ENCODE results near the gene PIP5K1B. TPM values are rescaled to one million over a fixed set of nuclear protein-coding genes. Genes with fewer than 3 reads are reported as not detected.
A peak's percentile ranks its signal among the peaks of the same experiment; 100 is the strongest.

The PIP5K1B gene
- total and polyA plus RNA-seq, 5 donors, result 37.8 to 81.5 (median 67.9) TPM

DNA sequence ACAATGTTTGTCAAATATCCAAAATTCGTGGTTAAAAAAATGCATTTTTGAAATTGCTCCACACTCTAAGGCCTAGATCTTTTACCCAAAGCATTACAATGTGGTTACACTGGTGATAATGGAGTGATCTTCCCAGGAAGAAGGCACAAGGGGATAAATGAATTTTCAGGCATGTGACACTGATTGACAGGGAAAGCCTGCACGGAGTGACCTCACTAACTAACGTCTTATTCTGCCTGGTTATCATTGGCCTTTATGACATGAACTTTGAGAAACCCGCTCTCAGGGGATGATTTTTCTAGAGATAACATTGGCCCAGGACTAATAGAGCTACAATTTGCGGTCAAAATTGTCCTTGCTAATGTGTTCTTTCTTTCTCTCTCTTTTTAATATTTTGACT lies 171.2 kb downstream of the PIP5K1B start:
- Histone ChIP-seq H3K4me3 (ENCODE audit: low read length) (no peak overlapping the region), H3K4me1 (ENCODE audit: control insufficient read depth, insufficient read depth, low read length) (no peaks in the 10 kb centered on the region), H3K9me3 (ENCODE audit: control insufficient read depth, low read length) (no peaks in the 10 kb centered on the region), H3K27ac (ENCODE audit: low read length) (no peak overlapping the region), H3K27me3 (ENCODE audit: control insufficient read depth, insufficient read depth) (no peaks in the 10 kb centered on the region)
- ATAC-seq, result no peak
- intact Hi-C loops (cut with DNase I), result loop anchor here in 1 of 4 donors (10.0 kb wide), 1 partner anchor 129 kb away; no protein-coding TSS in a partner anchor
- 46% methylated on average over 5 of the region's 5 CpGs for WGBS
- DNase-seq, result no peak

DNA sequence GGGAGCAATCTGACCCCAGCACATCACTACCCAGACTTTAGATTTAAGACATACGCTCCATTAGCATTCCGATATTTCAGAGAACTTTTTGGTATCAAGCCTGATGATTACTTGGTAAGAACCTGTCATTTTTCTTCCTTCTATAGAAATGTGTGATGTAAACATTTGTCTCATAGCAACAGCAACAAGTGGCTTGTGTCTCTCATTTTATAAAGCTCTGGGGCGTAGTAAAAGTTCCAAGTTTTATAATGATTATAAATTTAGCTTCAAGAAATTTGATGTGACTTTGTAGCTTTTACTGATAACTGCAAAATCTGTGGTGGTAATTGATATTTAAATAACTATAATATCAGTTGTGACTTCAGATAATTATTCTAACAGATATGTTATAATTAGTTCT lies 171.6 kb downstream of the PIP5K1B start:
- no peaks in the 10 kb centered on the region for H3K9me3 ChIP-seq (ENCODE audit: control insufficient read depth, low read length)
- H3K4me3 ChIP-seq (ENCODE audit: low read length), result no peak overlapping the region
- no peaks in the 10 kb centered on the region for H3K27me3 ChIP-seq (ENCODE audit: control insufficient read depth, insufficient read depth)
- no peak for ATAC-seq
- DNase-seq, result no peak
- intact Hi-C loops (cut with DNase I), result loop anchor here in 1 of 4 donors (10.0 kb wide), 1 partner anchor 128 kb away; no protein-coding TSS in a partner anchor
- 37% methylated on average over 3 of the region's 3 CpGs for WGBS
- no peaks in the 10 kb centered on the region for H3K4me1 ChIP-seq (ENCODE audit: control insufficient read depth, insufficient read depth, low read length)
- no peak overlapping the region for H3K27ac ChIP-seq (ENCODE audit: low read length)

DNA sequence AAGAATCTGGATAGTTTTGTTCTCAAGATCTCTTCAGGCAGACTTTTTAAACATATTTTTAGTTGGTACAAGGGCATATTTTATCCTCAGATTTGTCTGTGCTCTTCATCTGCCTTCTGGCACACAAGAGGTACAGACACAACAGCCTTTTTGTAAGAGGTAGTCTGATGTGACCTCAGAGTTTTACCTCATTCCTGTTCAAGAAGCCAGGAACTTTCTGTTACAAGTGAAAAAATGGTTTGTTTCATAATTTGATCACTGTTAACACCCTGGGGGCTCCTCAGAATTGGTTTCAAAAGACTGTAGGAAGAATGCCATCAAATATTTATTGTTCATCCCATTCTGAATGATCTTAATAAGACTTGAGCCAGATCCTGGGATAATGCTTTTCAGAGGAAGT lies 172.2 kb downstream of the PIP5K1B start:
- Histone ChIP-seq H3K27ac (ENCODE audit: low read length) (no peak overlapping the region), H3K27me3 (ENCODE audit: control insufficient read depth, insufficient read depth) (no peaks in the 10 kb centered on the region), H3K9me3 (ENCODE audit: control insufficient read depth, low read length) (no peaks in the 10 kb centered on the region), H3K4me3 (ENCODE audit: low read length) (no peak overlapping the region), H3K4me1 (ENCODE audit: control insufficient read depth, insufficient read depth, low read length) (no peaks in the 10 kb centered on the region)
- ATAC-seq, result no peak
- intact Hi-C loops (cut with DNase I), result loop anchor here in 1 of 4 donors (10.0 kb wide), 1 partner anchor 128 kb away; no protein-coding TSS in a partner anchor
- no peak for DNase-seq

DNA sequence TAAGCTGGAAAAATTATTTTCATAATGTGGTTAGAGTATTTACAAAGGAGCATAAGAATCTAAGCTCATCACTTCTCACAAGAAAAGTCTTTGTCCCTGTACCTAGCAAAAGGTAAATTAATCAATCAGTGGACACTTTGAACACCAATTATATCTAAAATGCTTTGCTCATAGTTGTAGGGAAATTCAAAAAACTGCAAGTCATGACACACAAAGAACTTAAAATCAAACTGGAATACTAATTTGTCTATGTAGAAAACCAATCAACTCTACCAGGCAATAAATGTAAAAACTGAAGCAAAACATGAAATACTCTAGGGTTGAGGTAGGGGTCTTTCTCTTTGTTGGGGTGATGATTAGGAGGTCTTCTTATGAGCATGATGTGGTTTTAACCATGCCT lies 173.4 kb downstream of the PIP5K1B start:
- H3K27me3 ChIP-seq (ENCODE audit: control insufficient read depth, insufficient read depth), result no peaks in the 10 kb centered on the region
- intact Hi-C loops (cut with DNase I), result loop anchor here in 1 of 4 donors (10.0 kb wide), 1 partner anchor 126 kb away; no protein-coding TSS in a partner anchor
- H3K4me1 ChIP-seq (ENCODE audit: control insufficient read depth, insufficient read depth, low read length), result no peaks in the 10 kb centered on the region
- H3K27ac ChIP-seq (ENCODE audit: low read length), result no peak overlapping the region
- DNase-seq, result no peak
- no peak overlapping the region for H3K4me3 ChIP-seq (ENCODE audit: low read length)
- no peak for ATAC-seq
- H3K9me3 ChIP-seq (ENCODE audit: control insufficient read depth, low read length), result no peaks in the 10 kb centered on the region

DNA sequence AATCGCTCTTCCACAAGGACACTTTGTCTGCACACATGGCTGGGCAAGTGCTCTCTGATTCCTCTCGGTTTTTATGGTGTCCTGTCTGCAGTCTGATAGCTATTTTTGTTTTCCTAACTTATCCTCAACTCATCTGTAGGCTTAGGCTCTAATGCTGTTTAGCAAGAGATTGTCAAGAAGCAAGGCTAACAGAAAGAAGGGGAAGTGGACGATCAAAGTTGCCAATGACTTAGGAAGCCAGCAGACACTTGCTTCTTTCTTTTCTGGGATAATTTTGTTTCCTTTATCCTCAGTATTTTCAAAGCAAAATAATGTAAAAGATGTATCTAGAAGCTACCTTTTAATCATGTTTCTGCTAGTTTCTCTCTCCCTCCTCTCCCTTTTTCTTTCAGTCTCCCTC lies 178.2 kb downstream of the PIP5K1B start:
- Histone ChIP-seq H3K9me3 (ENCODE audit: control insufficient read depth, low read length) (no peaks in the 10 kb centered on the region), H3K27ac (ENCODE audit: low read length) (no peak overlapping the region), H3K4me1 (ENCODE audit: control insufficient read depth, insufficient read depth, low read length) (no peaks in the 10 kb centered on the region), H3K27me3 (ENCODE audit: control insufficient read depth, insufficient read depth) (no peaks in the 10 kb centered on the region), H3K4me3 (ENCODE audit: low read length) (no peak overlapping the region)
- ATAC-seq (no peak), DNase-seq (no peak)
- 64% methylated on average over 3 of the region's 3 CpGs for WGBS
- intact Hi-C loops (cut with DNase I), result loop anchor here in 1 of 4 donors (10.0 kb wide), 1 partner anchor 52 kb away; no protein-coding TSS in a partner anchor

DNA sequence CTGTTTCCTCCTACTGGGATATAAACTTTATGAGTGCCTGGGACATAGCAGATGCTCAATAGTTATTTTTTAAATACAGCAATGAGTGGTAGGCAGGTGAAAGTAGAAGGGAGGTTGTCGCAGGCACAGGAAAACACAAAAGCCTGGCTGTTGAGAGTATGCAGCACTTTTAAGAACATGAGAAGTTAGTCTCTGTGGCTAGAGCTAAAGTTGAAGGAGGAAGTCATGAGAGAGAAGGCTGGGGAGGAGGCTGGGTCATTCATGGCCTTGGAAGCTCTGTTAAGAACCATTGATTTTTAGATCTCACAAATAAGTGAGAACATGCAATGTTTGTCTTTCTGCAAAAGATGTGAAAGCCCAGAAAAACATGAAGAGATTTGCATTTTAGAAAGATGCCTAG lies 182.2 kb downstream of the PIP5K1B start:
- H3K27me3 ChIP-seq (ENCODE audit: control insufficient read depth, insufficient read depth), result no peaks in the 10 kb centered on the region
- H3K27ac ChIP-seq (ENCODE audit: low read length), result no peak overlapping the region
- H3K4me3 ChIP-seq (ENCODE audit: low read length), result no peak overlapping the region
- 83% methylated on average over 1 of the region's 1 CpG for WGBS
- intact Hi-C loops (cut with DNase I), result loop anchor here in 1 of 4 donors (10.0 kb wide), 1 partner anchor 48 kb away; no protein-coding TSS in a partner anchor
- no peak for ATAC-seq
- H3K4me1 ChIP-seq (ENCODE audit: control insufficient read depth, insufficient read depth, low read length), result no peaks in the 10 kb centered on the region
- DNase-seq, result no peak
- no peaks in the 10 kb centered on the region for H3K9me3 ChIP-seq (ENCODE audit: control insufficient read depth, low read length)

DNA sequence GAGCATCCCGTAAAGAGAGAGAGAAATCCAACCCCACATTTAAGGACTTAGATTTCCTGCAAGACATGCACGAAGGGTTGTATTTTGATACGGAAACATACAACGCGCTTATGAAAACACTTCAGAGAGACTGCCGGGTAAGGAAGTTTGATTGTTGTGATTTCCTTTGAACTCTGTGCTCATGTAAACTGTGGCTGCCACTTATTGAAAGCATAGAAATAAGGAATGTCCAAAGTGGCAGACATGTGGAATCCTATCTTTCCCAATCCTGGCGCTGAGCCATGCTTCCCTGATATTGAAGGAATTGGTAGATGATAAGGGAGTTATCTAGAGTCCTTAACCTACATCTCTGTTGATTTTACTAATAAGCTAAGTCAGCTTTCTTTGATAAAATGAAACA lies 189.5 kb downstream of the PIP5K1B start:
- H3K27ac ChIP-seq (ENCODE audit: low read length), result no peak overlapping the region
- peak in 1 of 3 donors; percentile 55 for DNase-seq
- intact Hi-C loops (cut with DNase I), result no loop called here
- H3K4me3 ChIP-seq (ENCODE audit: low read length), result no peak overlapping the region
- H3K4me1 ChIP-seq (ENCODE audit: control insufficient read depth, insufficient read depth, low read length), result peaks cover 21% of the 10 kb centered on the region
- H3K9me3 ChIP-seq (ENCODE audit: control insufficient read depth, low read length), result no peaks in the 10 kb centered on the region
- no peaks in the 10 kb centered on the region for H3K27me3 ChIP-seq (ENCODE audit: control insufficient read depth, insufficient read depth)
- WGBS, result 41% methylated on average over 7 of the region's 7 CpGs
- ATAC-seq, result peak in 1 of 2 donors; percentile 50

DNA sequence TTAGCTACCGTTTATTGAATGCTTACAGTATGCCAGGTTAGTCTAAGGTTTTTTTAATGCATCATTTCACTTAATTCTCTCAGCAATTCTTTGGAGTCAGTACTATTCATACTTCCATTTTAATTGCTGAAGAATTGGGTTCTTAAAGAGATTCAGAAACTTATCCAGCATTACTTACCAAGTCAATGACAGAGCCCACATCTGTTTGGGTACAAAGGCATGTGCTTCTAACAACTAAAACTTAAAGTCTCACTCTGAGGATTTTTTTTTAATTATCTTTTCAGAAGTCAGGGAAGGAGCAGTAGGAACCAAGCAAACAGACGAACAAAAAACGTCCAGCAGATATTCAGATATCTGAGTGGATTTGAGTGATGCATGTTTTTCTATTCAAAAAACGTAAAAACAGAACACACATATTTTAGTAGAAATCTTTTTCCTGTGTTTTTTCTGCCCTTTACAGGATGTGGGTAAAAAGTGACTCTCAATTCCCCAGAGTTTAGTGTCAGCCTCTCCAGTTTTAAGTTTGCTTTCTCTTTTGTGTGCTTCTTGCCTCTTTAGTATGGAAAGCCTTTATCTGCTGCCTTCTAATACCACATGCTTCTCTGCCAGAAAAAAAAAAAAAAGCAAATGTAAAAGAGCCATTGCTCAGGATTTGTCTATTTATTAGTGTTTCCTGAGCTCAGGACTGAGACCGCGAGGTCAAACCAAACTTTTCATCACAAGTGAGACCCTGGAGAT lies 190.9 kb downstream of the PIP5K1B start:
- peak overlapping the region; percentile 71 for H3K27ac ChIP-seq (ENCODE audit: low read length)
- peak; percentile 59 to 74 for ATAC-seq
- H3K9me3 ChIP-seq (ENCODE audit: control insufficient read depth, low read length), result no peaks in the 10 kb centered on the region
- H3K27me3 ChIP-seq (ENCODE audit: control insufficient read depth, insufficient read depth), result no peaks in the 10 kb centered on the region
- WGBS, result 23% methylated on average over 6 of the region's 6 CpGs
- DNase-seq, result no peak
- intact Hi-C loops (cut with DNase I), result no loop called here
- H3K4me1 ChIP-seq (ENCODE audit: control insufficient read depth, insufficient read depth, low read length), result peaks cover 21% of the 10 kb centered on the region
- H3K4me3 ChIP-seq (ENCODE audit: low read length), result peak overlapping the region; percentile 13

DNA sequence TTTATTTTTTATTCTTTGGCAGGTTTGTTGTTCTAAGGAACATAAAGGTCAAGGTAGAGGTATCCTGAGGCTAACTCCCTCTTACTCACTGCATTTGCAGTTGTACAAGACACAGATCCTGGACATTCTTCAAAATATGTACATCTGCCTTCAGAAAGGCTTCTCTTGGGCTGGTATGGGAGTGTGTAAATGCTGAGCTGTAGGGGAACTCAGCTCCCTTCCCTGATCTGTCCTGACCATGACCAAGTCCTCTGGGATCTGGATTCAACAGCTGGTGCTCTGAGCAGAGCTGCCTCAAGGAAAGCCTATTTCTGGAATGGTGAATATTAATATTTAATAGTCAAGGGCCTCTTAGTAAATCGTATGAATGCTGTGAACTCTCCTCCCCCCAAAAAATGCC lies 191.4 kb downstream of the PIP5K1B start:
- H3K27ac ChIP-seq (ENCODE audit: low read length), result peak overlapping the region; percentile 71
- H3K4me1 ChIP-seq (ENCODE audit: control insufficient read depth, insufficient read depth, low read length), result peaks cover 21% of the 10 kb centered on the region
- no peak for DNase-seq
- WGBS, result 31% methylated on average over 1 of the region's 1 CpG
- H3K9me3 ChIP-seq (ENCODE audit: control insufficient read depth, low read length), result no peaks in the 10 kb centered on the region
- intact Hi-C loops (cut with DNase I), result no loop called here
- H3K4me3 ChIP-seq (ENCODE audit: low read length), result no peak overlapping the region
- H3K27me3 ChIP-seq (ENCODE audit: control insufficient read depth, insufficient read depth), result no peaks in the 10 kb centered on the region
- ATAC-seq, result peak; percentile 53 to 72

DNA sequence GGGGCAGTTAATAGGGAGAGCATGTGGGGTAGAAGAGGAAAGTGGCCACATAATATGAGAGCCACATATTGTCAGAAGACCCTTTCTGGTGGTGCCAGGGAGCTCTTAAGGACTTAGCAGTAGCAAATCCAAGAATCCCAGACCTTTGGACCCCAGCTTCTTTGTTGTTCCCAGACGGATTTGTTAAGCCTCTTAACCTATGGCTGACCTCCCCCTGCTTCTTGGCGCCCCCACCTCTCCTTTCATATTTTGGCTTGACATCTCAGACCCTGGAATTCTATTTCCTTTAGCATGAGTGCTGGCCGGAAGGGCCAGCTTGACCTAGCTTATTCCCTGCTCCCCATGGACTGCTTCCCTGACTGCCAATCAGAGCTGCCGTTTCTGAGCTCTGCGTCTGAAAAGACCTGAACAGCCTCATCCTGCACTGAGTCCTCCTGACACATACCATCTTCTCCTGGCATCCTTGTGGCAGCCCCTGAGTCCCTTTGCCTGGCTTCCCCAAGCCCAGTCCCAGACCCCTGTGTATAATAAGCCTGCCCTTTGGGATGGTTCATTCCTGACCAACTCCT lies 192.6 kb downstream of the PIP5K1B start:
- H3K27ac ChIP-seq (ENCODE audit: low read length), result no peak overlapping the region
- DNase-seq (peak in 2 of 3 donors; percentile 58 to 63), ATAC-seq (peak in 1 of 2 donors; percentile 15)
- no peaks in the 10 kb centered on the region for H3K9me3 ChIP-seq (ENCODE audit: control insufficient read depth, low read length)
- intact Hi-C loops (cut with DNase I), result no loop called here
- H3K4me3 ChIP-seq (ENCODE audit: low read length), result no peak overlapping the region
- WGBS, result 28% methylated on average over 5 of the region's 5 CpGs
- no peaks in the 10 kb centered on the region for H3K27me3 ChIP-seq (ENCODE audit: control insufficient read depth, insufficient read depth)
- peaks cover 21% of the 10 kb centered on the region for H3K4me1 ChIP-seq (ENCODE audit: control insufficient read depth, insufficient read depth, low read length)

DNA sequence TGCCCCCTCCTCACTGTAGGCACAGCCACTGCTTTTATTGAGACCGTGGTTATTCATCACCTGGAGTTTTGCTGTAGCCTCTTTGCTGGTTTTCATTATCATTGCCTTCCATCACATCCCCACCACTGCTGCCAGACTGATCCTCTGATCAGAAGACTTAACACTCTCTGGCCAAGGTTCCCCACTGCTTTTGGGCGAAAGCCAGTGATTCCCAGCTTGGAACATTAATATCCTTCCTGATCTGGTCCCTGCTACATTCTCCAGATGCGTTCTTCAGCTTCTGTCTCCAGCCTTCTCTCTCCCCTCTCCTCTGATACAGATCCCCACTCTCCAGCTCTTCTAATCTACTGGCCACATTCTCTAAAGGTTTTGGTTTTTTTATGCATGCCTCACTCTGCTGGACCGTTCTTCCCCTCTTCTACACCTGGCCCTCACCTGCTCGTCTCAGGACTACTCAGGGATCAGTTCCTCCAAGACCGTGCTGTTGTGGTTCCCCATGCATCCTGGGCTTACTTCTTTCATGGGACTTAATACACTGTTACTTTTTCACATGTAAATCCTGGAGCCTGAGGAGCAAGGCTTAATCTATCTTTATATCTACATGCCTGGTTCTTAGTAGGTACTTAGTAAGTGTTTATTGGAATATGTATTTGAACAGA lies 193.9 kb downstream of the PIP5K1B start:
- DNase-seq, result no peak
- peak overlapping the region; percentile 29 for H3K27ac ChIP-seq (ENCODE audit: low read length)
- peaks cover 21% of the 10 kb centered on the region for H3K4me1 ChIP-seq (ENCODE audit: control insufficient read depth, insufficient read depth, low read length)
- intact Hi-C loops (cut with DNase I), result no loop called here
- WGBS, result 64% methylated on average over 6 of the region's 6 CpGs
- no peak overlapping the region for H3K4me3 ChIP-seq (ENCODE audit: low read length)
- no peaks in the 10 kb centered on the region for H3K27me3 ChIP-seq (ENCODE audit: control insufficient read depth, insufficient read depth)
- no peak for ATAC-seq
- no peaks in the 10 kb centered on the region for H3K9me3 ChIP-seq (ENCODE audit: control insufficient read depth, low read length)
